SH-SY5Y (cell line): ENCODE measurements around the gene CD244.

Source experiments
- GATA2 ChIP-seq: IDR thresholded peaks from 2 replicates; pipeline ENCODE4 v1.6.1; 2011; ENCODE audit warnings: mild to moderate bottlenecking, low read depth, low read length
- GATA3 ChIP-seq: IDR thresholded peaks from 2 replicates; pipeline ENCODE4 v1.6.1; 2011; ENCODE audit warnings: low read depth, mild to moderate bottlenecking, low read length, moderate library complexity

DNA sequence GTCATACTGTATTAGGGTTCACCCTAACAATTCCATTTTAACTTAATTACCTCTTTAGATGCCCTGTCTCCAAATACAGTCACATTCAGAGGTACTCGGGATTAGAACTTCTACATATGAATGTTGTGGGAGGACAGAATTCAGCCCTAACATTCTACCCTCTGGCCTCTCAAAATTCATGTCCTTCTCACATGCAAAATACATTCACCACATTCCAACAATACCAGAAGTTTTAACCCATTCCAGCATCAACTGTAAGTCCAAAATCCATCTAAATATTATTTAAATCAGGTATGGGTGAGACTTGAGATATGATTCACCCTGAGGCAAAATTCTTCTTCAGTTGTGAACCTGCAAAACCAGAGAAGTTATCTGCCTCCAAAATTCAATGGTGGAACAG is 52.2 kb downstream of the CD244 start:
- no peak for TF ChIP-seq GATA3
- no peak for TF ChIP-seq GATA2
